NB4 (cell line): Measurements from ENCODE around the gene PGP.

Source experiments
- CTCF ChIP-seq: IDR thresholded peaks from one replicate; pipeline ENCODE4 v1.5.1; 2012; ENCODE audit warnings: low read depth, low read length
- POLR2A ChIP-seq: IDR thresholded peaks from 2 replicates; pipeline ENCODE4 v1.6.1; 2011; ENCODE audit warnings: mild to moderate bottlenecking; ENCODE audit not compliant: insufficient read length; ENCODE audit errors: extremely low read depth
- TF ChIP-seq, protein P1 (sequence below): IDR thresholded peaks from 2 replicates; pipeline ENCODE4 v1.6.1; 2011; ENCODE audit warnings: low read depth, low read length

- TF ChIP-seq CTCF = no peak
- no peak for TF ChIP-seq POLR2A
- TF ChIP-seq, protein P1, sequence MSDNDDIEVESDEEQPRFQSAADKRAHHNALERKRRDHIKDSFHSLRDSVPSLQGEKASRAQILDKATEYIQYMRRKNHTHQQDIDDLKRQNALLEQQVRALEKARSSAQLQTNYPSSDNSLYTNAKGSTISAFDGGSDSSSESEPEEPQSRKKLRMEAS = no peak
Observed at GRCh38 chr16:2226245-2226793, 11.7 kb upstream of the PGP start.
